ENCODE data around the gene KCNIP3. TPM values are rescaled to one million over a fixed set of nuclear protein-coding genes. Genes with fewer than 3 reads are reported as not detected.
"Not testable (repeated sequence)": the region's sequence is repeated elsewhere in the genome, so short reads cannot be mapped to it uniquely, and the experiment has no call there.

KCNIP3 gene
- total RNA-seq, 2 experiments from 2014 or later = not detected

- DNase-seq; H3K27ac Mint-ChIP-seq; H3K36me3 Mint-ChIP-seq (ENCODE audit: low read depth); H3K4me1 Mint-ChIP-seq (ENCODE audit: low read depth); intact Hi-C loops (cut with micrococcal nuclease); H3K4me3 Mint-ChIP-seq; H3K9me3 Mint-ChIP-seq; H3K27me3 Mint-ChIP-seq (ENCODE audit: low read depth); CTCF ChIA-PET: not testable (repeated sequence)
Observed at GRCh38 chr2:95269745-95270144, 27.4 kb upstream of the KCNIP3 start.

- no peak overlapping the region for H3K27ac Mint-ChIP-seq
- H3K27me3 Mint-ChIP-seq (ENCODE audit: low read depth) = no peaks in the 10 kb centered on the region
- intact Hi-C loops (cut with micrococcal nuclease) = no loop called here
- no peak for DNase-seq
- H3K9me3 Mint-ChIP-seq = no peaks in the 10 kb centered on the region
- no peak overlapping the region for H3K4me3 Mint-ChIP-seq
- H3K36me3 Mint-ChIP-seq (ENCODE audit: low read depth) = no peaks in the 10 kb centered on the region
- H3K4me1 Mint-ChIP-seq (ENCODE audit: low read depth) = no peaks in the 10 kb centered on the region
- CTCF ChIA-PET = no interaction called here
Observed at GRCh38 chr2:95270541-95271081, 26.5 kb upstream of the KCNIP3 start.

GRCh38 chr2:95271381-95271971 lies 25.7 kb upstream of the KCNIP3 start:
- no peak for DNase-seq
- H3K27me3 Mint-ChIP-seq (ENCODE audit: low read depth) = no peaks in the 10 kb centered on the region
- CTCF ChIA-PET = no interaction called here
- H3K4me1 Mint-ChIP-seq (ENCODE audit: low read depth) = no peaks in the 10 kb centered on the region
- H3K27ac Mint-ChIP-seq = no peak overlapping the region
- H3K4me3 Mint-ChIP-seq = no peak overlapping the region
- no peaks in the 10 kb centered on the region for H3K9me3 Mint-ChIP-seq
- intact Hi-C loops (cut with micrococcal nuclease) = no loop called here
- H3K36me3 Mint-ChIP-seq (ENCODE audit: low read depth) = no peaks in the 10 kb centered on the region

- Mint-ChIP-seq H3K9me3 (no peaks in the 10 kb centered on the region), H3K36me3 (ENCODE audit: low read depth) (no peaks in the 10 kb centered on the region), H3K27me3 (ENCODE audit: low read depth) (no peaks in the 10 kb centered on the region), H3K4me3 (no peak overlapping the region), H3K4me1 (ENCODE audit: low read depth) (no peaks in the 10 kb centered on the region), H3K27ac (no peak overlapping the region)
- intact Hi-C loops (cut with micrococcal nuclease) = no loop called here
- CTCF ChIA-PET = no interaction called here
- no peak for DNase-seq
Observed at GRCh38 chr2:95272299-95272751, 24.8 kb upstream of the KCNIP3 start.

GRCh38 chr2:95272781-95273180 lies 24.4 kb upstream of the KCNIP3 start:
- Mint-ChIP-seq H3K36me3 (ENCODE audit: low read depth) (no peaks in the 10 kb centered on the region), H3K27ac (no peak overlapping the region), H3K4me3 (no peak overlapping the region), H3K27me3 (ENCODE audit: low read depth) (no peaks in the 10 kb centered on the region), H3K4me1 (ENCODE audit: low read depth) (no peaks in the 10 kb centered on the region), H3K9me3 (no peaks in the 10 kb centered on the region)
- intact Hi-C loops (cut with micrococcal nuclease) = no loop called here
- no peak for DNase-seq
- CTCF ChIA-PET = interaction anchor here (0.7 kb wide), 1 partner anchor 40 kb away, joined by 5 read pairs; no protein-coding TSS in a partner anchor

GRCh38 chr2:95273566-95274290 lies 23.4 kb upstream of the KCNIP3 start:
- CTCF ChIA-PET = interaction anchor here (0.7 kb wide), 1 partner anchor 41 kb away, joined by 5 read pairs; no protein-coding TSS in a partner anchor
- DNase-seq = no peak

GRCh38 chr2:95274291-95275150 lies 22.6 kb upstream of the KCNIP3 start, which contains the start of gene PROM2:
Gene PROM2 (plus strand): TSS chr2:95274449. CDS start chr2:95274586, 137 bp downstream.
- Mint-ChIP-seq H3K4me3 (no peak within 1 kb of the TSS), H3K9me3 (no peaks in the 10 kb centered on the region), H3K36me3 (ENCODE audit: low read depth) (no peaks in the 10 kb centered on the region), H3K4me1 (ENCODE audit: low read depth) (no peaks in the 10 kb centered on the region), H3K27me3 (ENCODE audit: low read depth) (no peaks in the 10 kb centered on the region), H3K27ac (no peak within 1 kb of the TSS)
- intact Hi-C loops (cut with micrococcal nuclease) = no loop called here
- CTCF ChIA-PET = no interaction called here
- DNase-seq = no peak

More at GRCh38 chr2:95273566-95274290, 23.4 kb upstream of the KCNIP3 start:
- H3K9me3 Mint-ChIP-seq = no peaks in the 10 kb centered on the region
- no peaks in the 10 kb centered on the region for H3K27me3 Mint-ChIP-seq (ENCODE audit: low read depth)
- no peaks in the 10 kb centered on the region for H3K36me3 Mint-ChIP-seq (ENCODE audit: low read depth)
- H3K4me3 Mint-ChIP-seq = no peak overlapping the region
- intact Hi-C loops (cut with micrococcal nuclease) = no loop called here
- H3K4me1 Mint-ChIP-seq (ENCODE audit: low read depth) = no peaks in the 10 kb centered on the region
- no peak overlapping the region for H3K27ac Mint-ChIP-seq

GRCh38 chr2:95275151-95275515 lies 22.0 kb upstream of the KCNIP3 start:
- Mint-ChIP-seq H3K27ac (no peak overlapping the region), H3K9me3 (no peaks in the 10 kb centered on the region), H3K36me3 (ENCODE audit: low read depth) (no peaks in the 10 kb centered on the region), H3K4me3 (no peak overlapping the region), H3K27me3 (ENCODE audit: low read depth) (no peaks in the 10 kb centered on the region), H3K4me1 (ENCODE audit: low read depth) (no peaks in the 10 kb centered on the region)
- DNase-seq = no peak
- CTCF ChIA-PET = no interaction called here
- intact Hi-C loops (cut with micrococcal nuclease) = no loop called here

GRCh38 chr2:95275601-95276243 lies 21.4 kb upstream of the KCNIP3 start:
- CTCF ChIA-PET = interaction anchor here (0.6 kb wide), 1 partner anchor 62 kb away, joined by 5 read pairs; no protein-coding TSS in a partner anchor
- no peak overlapping the region for H3K4me3 Mint-ChIP-seq
- H3K27ac Mint-ChIP-seq = no peak overlapping the region
- no peaks in the 10 kb centered on the region for H3K36me3 Mint-ChIP-seq (ENCODE audit: low read depth)
- no peaks in the 10 kb centered on the region for H3K4me1 Mint-ChIP-seq (ENCODE audit: low read depth)
- H3K27me3 Mint-ChIP-seq (ENCODE audit: low read depth) = no peaks in the 10 kb centered on the region
- H3K9me3 Mint-ChIP-seq = no peaks in the 10 kb centered on the region
- intact Hi-C loops (cut with micrococcal nuclease) = no loop called here
- DNase-seq = no peak

GRCh38 chr2:95276244-95276887 lies 20.8 kb upstream of the KCNIP3 start:
- CTCF ChIA-PET = interaction anchor here (0.6 kb wide), 1 partner anchor 200 kb away, joined by 3 read pairs; no protein-coding TSS in a partner anchor
- DNase-seq = no peak
- H3K4me3 Mint-ChIP-seq = no peak overlapping the region
- intact Hi-C loops (cut with micrococcal nuclease) = no loop called here
- H3K27ac Mint-ChIP-seq = no peak overlapping the region
- no peaks in the 10 kb centered on the region for H3K9me3 Mint-ChIP-seq
- no peaks in the 10 kb centered on the region for H3K36me3 Mint-ChIP-seq (ENCODE audit: low read depth)
- H3K27me3 Mint-ChIP-seq (ENCODE audit: low read depth) = no peaks in the 10 kb centered on the region
- no peaks in the 10 kb centered on the region for H3K4me1 Mint-ChIP-seq (ENCODE audit: low read depth)

GRCh38 chr2:95276888-95277245 lies 20.3 kb upstream of the KCNIP3 start:
- Mint-ChIP-seq H3K27ac (no peak overlapping the region), H3K4me3 (no peak overlapping the region), H3K27me3 (ENCODE audit: low read depth) (no peaks in the 10 kb centered on the region), H3K9me3 (no peaks in the 10 kb centered on the region), H3K36me3 (ENCODE audit: low read depth) (no peaks in the 10 kb centered on the region), H3K4me1 (ENCODE audit: low read depth) (no peaks in the 10 kb centered on the region)
- intact Hi-C loops (cut with micrococcal nuclease) = no loop called here
- no peak for DNase-seq
- CTCF ChIA-PET = no interaction called here
